Astrocyte (in vitro differentiated cells and primary cell): ENCODE measurements around the gene NCR1. TPM values are rescaled to one million over a fixed set of nuclear protein-coding genes. Genes with fewer than 3 reads are reported as not detected.
"Not testable (repeated sequence)": the region's sequence is repeated elsewhere in the genome, so short reads cannot be mapped to it uniquely, and the experiment has no call there.

Experiments
- DNase-seq: peaks from one replicate; pipeline ENCODE4 v3.0.0-alpha.2; 2010; ENCODE audit warnings: low read depth
- FAIRE-seq: peaks from 2 replicates; lab custom pipeline; 2011; peaks lifted over from hg19 to GRCh38; lab: Jason Lieb, UNC
- H2AFZ ChIP-seq: 2 replicates; pipeline ENCODE4 v1.6.0; 2012; ENCODE audit warnings: low read depth, low read length, inconsistent platforms
- H3K27ac ChIP-seq: 2 replicates; pipeline ENCODE4 v1.5.1; 2011; ENCODE audit warnings: low read depth, low read length, inconsistent platforms
- H3K27me3 ChIP-seq: 2 replicates; pipeline ENCODE4 v1.6.0; 2011; ENCODE audit warnings: low read length, inconsistent platforms; ENCODE audit not compliant: insufficient read depth
- H3K36me3 ChIP-seq: 2 replicates; pipeline ENCODE4 v1.5.1; 2011; ENCODE audit warnings: low read length, inconsistent platforms; ENCODE audit not compliant: insufficient read depth
- H3K4me1 ChIP-seq: 2 replicates; pipeline ENCODE4 v1.5.1; 2011; ENCODE audit warnings: low read length, inconsistent platforms; ENCODE audit not compliant: insufficient read depth
- H3K4me2 ChIP-seq: 2 replicates; pipeline ENCODE4 v1.6.0; 2012; ENCODE audit warnings: low read length, inconsistent platforms
- H3K4me3 ChIP-seq: 2 replicates; pipeline ENCODE4 v1.5.1; 2011; ENCODE audit warnings: low read depth, mild to moderate bottlenecking, low read length, inconsistent platforms; ENCODE audit not compliant: insufficient read depth
- H3K79me2 ChIP-seq: 2 replicates; pipeline ENCODE4 v1.6.0; 2012; ENCODE audit warnings: mild to moderate bottlenecking, low read length, inconsistent platforms; ENCODE audit not compliant: insufficient read depth
- H3K9ac ChIP-seq: 2 replicates; pipeline ENCODE4 v1.6.0; 2012; ENCODE audit warnings: mild to moderate bottlenecking, low read length, inconsistent platforms
- H3K9me3 ChIP-seq: 2 replicates; pipeline ENCODE4 v1.5.1; 2012; ENCODE audit warnings: low read depth, mild to moderate bottlenecking, low read length, inconsistent platforms; ENCODE audit not compliant: insufficient read depth
- H4K20me1 ChIP-seq: 2 replicates; pipeline ENCODE4 v1.6.0; 2012; ENCODE audit warnings: low read length, inconsistent platforms; ENCODE audit not compliant: insufficient read depth
- H3K27ac Mint-ChIP-seq: one replicate; pipeline ENCODE4 v1.8.0; 2021; ENCODE audit warnings: mild to moderate bottlenecking, mixed read lengths; ENCODE audit not compliant: unreplicated experiment
- H3K27me3 Mint-ChIP-seq: one replicate; pipeline ENCODE4 v1.8.0; 2021; ENCODE audit warnings: low read depth, mixed read lengths; ENCODE audit not compliant: unreplicated experiment
- H3K36me3 Mint-ChIP-seq: one replicate; pipeline ENCODE4 v1.8.0; 2021; ENCODE audit warnings: low read depth, mixed read lengths; ENCODE audit not compliant: unreplicated experiment
- H3K4me1 Mint-ChIP-seq: one replicate; pipeline ENCODE4 v1.8.0; 2021; ENCODE audit warnings: low read depth, mixed read lengths; ENCODE audit not compliant: unreplicated experiment
- H3K4me3 Mint-ChIP-seq: one replicate; pipeline ENCODE4 v1.8.0; 2021; ENCODE audit warnings: mild to moderate bottlenecking, moderate library complexity, mixed read lengths; ENCODE audit not compliant: unreplicated experiment
- H3K9me3 Mint-ChIP-seq: one replicate; pipeline ENCODE4 v1.8.0; 2021; ENCODE audit warnings: mild to moderate bottlenecking, mixed read lengths; ENCODE audit not compliant: unreplicated experiment
- CTCF ChIP-seq: IDR thresholded peaks from 2 replicates; pipeline ENCODE4 v1.5.1; 2011; ENCODE audit warnings: low read depth, mild to moderate bottlenecking, inconsistent platforms, low read length, moderate library complexity; ENCODE audit not compliant: insufficient read depth
- EZH2 ChIP-seq: IDR thresholded peaks from 2 replicates; pipeline ENCODE4 v1.6.1; 2012; ENCODE audit warnings: mild to moderate bottlenecking, low read length, inconsistent platforms; ENCODE audit not compliant: insufficient read depth
- total RNA-seq: library from RNA; stranded (reverse); gene quantifications from 2 replicates; pipeline ENCODE4 v1.2.1, GENCODE V29; 2021

Gene NCR1
- total RNA-seq, 1 donor from 2014 or later = not detected

GRCh38 chr19:54952591-54953344 lies 46.8 kb downstream of the NCR1 start:
- TF ChIP-seq CTCF = no peak
- no peak for TF ChIP-seq EZH2
- peaks cover 3% of the 10 kb centered on the region for H3K27me3 Mint-ChIP-seq
- DNase-seq = peak; percentile 95
- no peak for FAIRE-seq
- H3K4me3 Mint-ChIP-seq = no peak overlapping the region
- no peaks in the 10 kb centered on the region for H3K79me2 ChIP-seq
- peaks cover 2% of the 10 kb centered on the region for H3K9me3 ChIP-seq
- no peaks in the 10 kb centered on the region for H4K20me1 ChIP-seq
- H3K27me3 ChIP-seq = no peaks in the 10 kb centered on the region
- peak overlapping the region; percentile 62 for H3K27ac Mint-ChIP-seq
- no peak overlapping the region for H3K4me3 ChIP-seq
- peak overlapping the region; percentile 22 for H3K4me2 ChIP-seq
- H3K9me3 Mint-ChIP-seq = peaks cover 2% of the 10 kb centered on the region
- peak overlapping the region; percentile 85 for H3K27ac ChIP-seq
- H3K4me1 ChIP-seq = no peaks in the 10 kb centered on the region
- H3K9ac ChIP-seq = peak overlapping the region; percentile 77
- H3K4me1 Mint-ChIP-seq = peaks cover 3% of the 10 kb centered on the region
- H3K36me3 ChIP-seq = no peaks in the 10 kb centered on the region
- no peak overlapping the region for H2AFZ ChIP-seq
- no peaks in the 10 kb centered on the region for H3K36me3 Mint-ChIP-seq

GRCh38 chr19:54953345-54953713 lies 47.4 kb downstream of the NCR1 start:
- Histone ChIP-seq H3K27ac (peak overlapping the region; percentile 85), H3K9ac (peak overlapping the region; percentile 77)
- not testable (repeated sequence) for H3K4me3 Mint-ChIP-seq, H3K4me2 ChIP-seq, H3K4me1 Mint-ChIP-seq, H3K27me3 Mint-ChIP-seq, H3K36me3 Mint-ChIP-seq, H3K36me3 ChIP-seq, H3K4me3 ChIP-seq, H3K9me3 Mint-ChIP-seq, H4K20me1 ChIP-seq, DNase-seq, FAIRE-seq, H3K27me3 ChIP-seq, H2AFZ ChIP-seq, H3K79me2 ChIP-seq, H3K4me1 ChIP-seq, H3K9me3 ChIP-seq
- H3K27ac Mint-ChIP-seq = peak overlapping the region; percentile 62

- no peaks in the 10 kb centered on the region for H3K27me3 ChIP-seq
- no peaks in the 10 kb centered on the region for H3K4me1 ChIP-seq
- Mint-ChIP-seq H3K4me3 (no peak overlapping the region), H3K36me3 (no peaks in the 10 kb centered on the region), H3K27me3 (peaks cover 3% of the 10 kb centered on the region), H3K27ac (no peak overlapping the region), H3K9me3 (peaks cover 6% of the 10 kb centered on the region), H3K4me1 (peaks cover 3% of the 10 kb centered on the region)
- H2AFZ ChIP-seq = no peak overlapping the region
- no peaks in the 10 kb centered on the region for H3K79me2 ChIP-seq
- FAIRE-seq (no peak), DNase-seq (peak; percentile 75)
- no peak overlapping the region for H3K4me2 ChIP-seq
- no peaks in the 10 kb centered on the region for H4K20me1 ChIP-seq
- TF ChIP-seq CTCF (no peak), EZH2 (no peak)
- H3K9me3 ChIP-seq = peaks cover 2% of the 10 kb centered on the region
- no peak overlapping the region for H3K4me3 ChIP-seq
- H3K9ac ChIP-seq = no peak overlapping the region
- H3K36me3 ChIP-seq = no peaks in the 10 kb centered on the region
- no peak overlapping the region for H3K27ac ChIP-seq
Measured at GRCh38 chr19:54955376-54955775, 49.4 kb downstream of the NCR1 start.
